ENCODE data around the gene PIGU.

DNA sequence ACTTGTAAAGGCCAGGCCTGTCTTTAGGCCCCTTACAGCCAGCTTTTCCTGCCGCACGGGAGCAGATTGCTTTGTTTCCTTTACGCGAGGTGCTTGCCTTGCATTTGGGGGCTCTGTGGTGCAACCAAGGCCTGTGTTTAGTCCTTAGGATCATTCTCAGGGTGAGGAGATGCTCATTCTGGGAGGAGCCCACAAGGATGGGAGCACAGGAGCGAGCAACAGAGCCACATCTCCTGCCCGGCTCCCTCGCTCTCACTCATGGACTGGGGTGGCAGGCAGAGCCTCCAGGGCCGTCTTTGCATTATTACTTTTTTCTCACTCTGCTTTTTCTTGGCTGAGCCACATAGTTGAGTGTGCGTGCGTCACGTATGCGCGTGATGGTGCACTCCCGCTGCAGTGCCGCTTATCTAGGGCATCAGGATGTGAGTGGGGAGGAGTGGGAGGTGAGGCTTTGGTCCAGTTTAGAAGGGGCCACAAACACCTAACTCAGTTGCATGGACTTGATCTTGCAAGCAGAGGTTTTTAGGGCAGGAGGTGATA, 141.5 kb downstream of the PIGU start:
- no peak for TF ChIP-seq POLR2AphosphoS5 (IDR thresholded peaks at IDR 0.05)
- TF ChIP-seq, protein P1, sequence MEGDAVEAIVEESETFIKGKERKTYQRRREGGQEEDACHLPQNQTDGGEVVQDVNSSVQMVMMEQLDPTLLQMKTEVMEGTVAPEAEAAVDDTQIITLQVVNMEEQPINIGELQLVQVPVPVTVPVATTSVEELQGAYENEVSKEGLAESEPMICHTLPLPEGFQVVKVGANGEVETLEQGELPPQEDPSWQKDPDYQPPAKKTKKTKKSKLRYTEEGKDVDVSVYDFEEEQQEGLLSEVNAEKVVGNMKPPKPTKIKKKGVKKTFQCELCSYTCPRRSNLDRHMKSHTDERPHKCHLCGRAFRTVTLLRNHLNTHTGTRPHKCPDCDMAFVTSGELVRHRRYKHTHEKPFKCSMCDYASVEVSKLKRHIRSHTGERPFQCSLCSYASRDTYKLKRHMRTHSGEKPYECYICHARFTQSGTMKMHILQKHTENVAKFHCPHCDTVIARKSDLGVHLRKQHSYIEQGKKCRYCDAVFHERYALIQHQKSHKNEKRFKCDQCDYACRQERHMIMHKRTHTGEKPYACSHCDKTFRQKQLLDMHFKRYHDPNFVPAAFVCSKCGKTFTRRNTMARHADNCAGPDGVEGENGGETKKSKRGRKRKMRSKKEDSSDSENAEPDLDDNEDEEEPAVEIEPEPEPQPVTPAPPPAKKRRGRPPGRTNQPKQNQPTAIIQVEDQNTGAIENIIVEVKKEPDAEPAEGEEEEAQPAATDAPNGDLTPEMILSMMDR (IDR thresholded peaks at IDR 0.05): no peak
